Left kidney (tissue), 2 donors: ENCODE data around the gene BRD3. TPM values are rescaled to one million over a fixed set of nuclear protein-coding genes. Genes with fewer than 3 reads are reported as not detected.

Experiments
- DNase-seq: peaks from one replicate; pipeline ENCODE4 v3.0.0-alpha.2; 2013
- polyA plus RNA-seq: library from polyadenylated mRNA; unstranded; fragments of 120-200 nt; gene quantifications from one replicate; pipeline ENCODE4 v1.2.1, GENCODE V29; 2013; ENCODE audit not compliant: insufficient read length

Gene BRD3
- polyA plus RNA-seq, 1 donor = 43.6 TPM

GRCh38 chr9:134054891-134055811 lies 12.7 kb downstream of the BRD3 start:
- DNase-seq = no peak

DNA sequence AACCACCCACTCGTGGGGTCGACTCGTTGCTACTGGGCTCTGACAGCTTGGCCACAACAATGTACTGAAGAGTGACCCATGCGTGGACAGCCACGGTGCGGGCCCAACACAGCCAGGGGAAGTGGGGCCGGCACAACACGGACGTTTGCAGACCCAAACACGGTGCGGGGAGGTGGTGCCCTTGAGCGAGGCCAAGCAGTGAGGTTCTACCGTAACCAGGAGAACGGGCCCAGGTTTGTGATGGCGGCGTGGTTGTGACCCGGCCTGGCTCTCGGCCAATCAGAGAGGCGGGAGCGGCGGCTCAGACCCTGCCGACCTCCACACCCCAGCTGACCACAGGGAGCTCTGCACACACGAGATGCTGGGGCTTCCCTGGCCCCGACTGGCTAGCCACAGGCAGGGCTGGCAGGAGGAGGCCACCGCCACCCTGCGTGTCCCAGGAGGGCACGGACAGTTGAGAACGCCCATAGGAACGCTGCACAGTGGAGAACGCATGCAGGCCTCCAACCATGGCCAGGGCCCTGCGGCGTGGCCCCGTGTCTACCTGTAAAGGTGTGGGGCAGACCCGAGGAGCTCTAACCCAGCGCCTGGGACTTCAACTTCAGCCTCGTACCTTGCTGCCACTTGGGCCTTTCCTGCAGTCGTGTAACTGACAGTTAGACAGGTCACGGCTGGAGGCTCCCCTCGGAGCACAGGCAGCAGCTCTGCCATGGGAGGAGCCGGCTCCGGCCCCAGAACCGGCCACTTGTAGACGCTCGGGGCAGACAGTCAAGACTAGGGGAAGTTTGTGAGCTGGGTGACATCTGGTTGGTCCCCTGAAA lies 13.7 kb downstream of the BRD3 start:
- no peak for DNase-seq

GRCh38 chr9:134053401-134053871 lies 14.4 kb downstream of the BRD3 start:
- DNase-seq = no peak

DNA sequence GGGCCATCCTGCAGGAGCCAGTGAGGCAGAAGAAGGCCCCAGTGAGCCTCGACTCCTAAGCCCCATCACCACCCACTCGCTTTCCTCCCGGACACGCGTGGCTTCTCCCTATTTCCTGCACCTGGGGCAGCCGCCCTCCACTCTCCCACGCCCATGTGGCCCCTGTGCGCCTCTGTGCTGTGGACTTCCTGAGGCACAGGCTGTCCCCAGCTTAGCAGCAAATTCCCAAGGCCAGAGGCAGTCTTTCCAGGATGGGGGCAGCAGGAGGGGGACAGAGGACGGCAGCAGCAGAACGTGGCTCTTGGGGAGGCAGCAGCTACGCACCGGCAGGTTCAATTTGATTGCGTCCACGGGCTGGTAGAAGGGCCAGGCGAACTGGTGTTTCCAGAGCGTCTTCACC lies 14.9 kb downstream of the BRD3 start:
- no peak for DNase-seq

GRCh38 chr9:134052491-134052890 lies 15.3 kb downstream of the BRD3 start:
- no peak for DNase-seq

DNA sequence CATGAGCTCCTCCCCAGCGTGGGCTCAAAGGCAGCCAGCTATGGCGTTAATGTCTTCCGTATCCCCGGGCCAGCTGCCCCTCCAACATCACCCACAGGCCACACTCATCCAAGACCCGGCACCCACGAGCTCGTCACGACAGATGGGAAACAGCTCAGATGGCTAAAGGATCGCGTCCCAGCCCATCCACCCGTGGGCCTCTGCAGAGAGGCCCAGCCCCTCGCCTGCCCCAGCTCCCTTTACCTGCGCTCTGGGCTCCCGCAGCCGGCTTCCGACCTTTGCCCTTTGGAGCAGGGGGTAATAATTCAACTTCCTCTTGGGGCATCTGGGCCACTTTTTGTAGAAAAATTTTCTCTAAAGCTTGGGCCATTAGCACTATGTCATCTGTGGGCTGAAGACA lies 16.5 kb downstream of the BRD3 start:
- DNase-seq = no peak

- DNase-seq = no peak
These were observed 17.1 kb downstream of the BRD3 start for GRCh38 chr9:134050726-134051125.

GRCh38 chr9:134049772-134050588 lies 17.8 kb downstream of the BRD3 start:
- no peak for DNase-seq

GRCh38 chr9:134049236-134049635 lies 18.6 kb downstream of the BRD3 start:
- no peak for DNase-seq

- no peak for DNase-seq
These were observed 19.3 kb downstream of the BRD3 start for GRCh38 chr9:134048582-134048968.

DNA sequence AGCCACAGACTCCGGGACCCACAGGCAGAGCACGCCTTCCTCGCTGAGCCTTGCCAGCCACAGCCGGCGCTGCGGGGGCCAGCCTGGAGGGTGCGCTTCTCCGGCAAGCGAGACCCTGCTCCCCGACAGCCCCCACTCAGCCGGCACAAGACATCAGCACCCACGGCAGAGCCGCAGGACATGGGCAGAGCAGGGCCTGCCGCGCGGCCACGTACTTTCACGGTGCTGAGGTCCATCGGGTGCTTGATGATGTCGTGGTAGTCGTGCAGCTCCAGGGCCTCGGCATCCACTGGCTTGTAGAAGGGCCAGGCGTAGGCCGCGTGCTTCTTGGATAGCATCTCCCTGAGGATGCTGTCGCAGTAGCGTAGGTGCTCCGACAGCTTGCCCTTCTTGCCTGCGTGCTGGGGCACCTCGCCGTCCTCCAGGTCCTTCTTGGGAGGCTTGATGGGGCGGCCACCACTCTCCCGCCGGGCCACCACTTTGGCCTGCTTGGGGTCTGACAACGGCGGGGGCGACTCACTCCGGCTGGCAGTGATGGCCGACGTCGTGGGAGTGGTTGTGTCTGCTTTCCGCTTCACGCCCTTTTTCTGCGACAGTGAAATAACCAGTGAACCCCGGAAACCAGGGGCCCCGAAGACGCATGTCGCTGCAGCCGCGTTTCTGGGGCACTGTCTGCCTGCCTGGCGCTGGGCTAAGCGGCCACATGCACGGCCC lies 19.8 kb downstream of the BRD3 start:
- DNase-seq = no peak

DNA sequence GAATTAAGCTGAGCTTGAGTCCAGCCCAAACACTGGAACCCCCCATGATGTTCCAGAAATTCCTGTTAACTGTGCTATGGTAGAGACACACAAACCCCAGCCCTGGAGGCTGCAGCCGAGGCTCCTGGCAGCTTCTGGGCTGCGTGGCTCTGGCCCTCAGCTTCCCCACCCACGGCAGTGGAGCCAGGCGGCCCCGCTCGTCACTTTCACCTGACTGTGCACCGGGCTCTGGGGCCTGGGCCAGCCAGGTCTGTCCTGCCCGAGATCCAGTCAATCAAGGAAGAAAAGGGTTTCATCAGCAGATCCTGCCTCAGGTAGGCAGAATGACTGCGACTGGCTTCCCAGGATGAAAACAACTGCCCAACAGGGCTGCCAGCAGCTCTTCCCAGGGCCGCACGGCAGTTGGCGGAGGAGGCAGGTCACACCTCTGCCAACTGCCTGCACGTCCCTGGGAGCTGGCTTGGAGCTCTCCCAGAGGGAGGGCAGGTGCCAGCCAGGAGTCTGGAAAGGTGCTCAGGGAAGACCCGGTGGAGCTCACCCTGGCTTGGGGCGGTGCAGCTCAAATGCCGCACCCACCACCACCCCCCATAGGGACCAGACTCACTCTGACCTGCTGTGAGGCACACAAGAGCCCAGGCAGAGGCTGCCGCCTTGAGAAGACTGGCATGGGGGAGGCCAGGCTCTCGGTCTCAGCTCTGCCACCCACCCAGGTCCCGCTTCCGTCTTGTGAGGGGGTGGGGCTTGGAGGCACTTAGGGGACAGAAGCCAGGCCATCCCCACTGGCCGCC lies 20.7 kb downstream of the BRD3 start:
- DNase-seq = no peak

DNA sequence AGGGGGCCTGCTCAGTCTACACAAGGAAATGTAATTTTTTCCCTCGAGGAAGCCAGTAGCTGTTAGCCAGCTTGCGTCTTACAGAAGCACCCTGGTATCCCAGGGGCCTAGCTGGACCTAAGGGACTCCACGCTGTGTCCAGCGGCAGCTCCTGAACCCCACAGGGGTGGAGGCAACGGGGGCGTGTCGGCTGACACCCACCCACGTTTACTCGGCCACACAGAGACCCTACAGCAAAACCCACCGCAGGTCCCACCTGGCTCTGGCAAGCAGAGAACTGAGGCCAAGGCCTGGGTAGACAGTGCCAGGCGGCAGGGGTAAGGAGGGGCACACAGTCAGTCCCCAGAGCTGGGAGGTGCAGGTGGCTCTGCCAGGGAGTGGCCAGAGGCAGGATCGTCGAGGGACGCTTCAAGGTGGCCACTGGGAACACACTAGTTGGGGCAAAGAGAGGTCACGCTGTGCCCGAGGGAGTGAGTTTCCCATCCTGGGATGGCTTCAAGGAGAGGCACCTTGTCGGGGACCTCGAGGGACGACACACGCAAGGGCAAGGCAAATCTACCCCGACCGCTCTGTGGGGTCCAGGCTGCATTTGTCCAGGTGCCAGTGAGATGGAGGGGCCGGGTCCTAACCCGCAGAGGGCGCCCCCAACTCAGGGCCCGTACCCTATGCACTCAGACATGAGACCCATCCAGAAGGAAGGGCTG lies 21.8 kb downstream of the BRD3 start:
- DNase-seq = no peak

DNA sequence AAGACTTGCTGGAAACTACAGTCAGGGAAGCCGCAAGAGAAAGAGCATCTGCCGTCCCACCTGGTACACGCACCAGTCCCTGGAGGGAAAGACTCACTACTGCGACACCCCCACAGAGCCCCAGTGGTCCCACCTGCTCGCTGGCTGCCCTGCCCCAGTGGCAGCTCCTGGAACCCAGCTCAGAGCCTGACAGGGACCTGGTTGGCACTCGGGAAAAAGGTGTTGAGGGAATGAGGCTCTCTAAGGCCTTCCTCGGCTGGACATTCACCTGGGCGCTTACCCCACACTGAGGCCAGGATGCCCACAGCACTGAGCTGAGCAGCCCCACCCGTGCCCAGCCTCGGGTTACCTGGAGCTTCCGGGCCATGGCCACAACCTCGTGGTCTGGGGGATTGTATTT lies 22.9 kb downstream of the BRD3 start:
- DNase-seq = no peak

- DNase-seq = no peak
These were observed 24.3 kb downstream of the BRD3 start for GRCh38 chr9:134043531-134043988.

GRCh38 chr9:134041649-134041962 lies 26.2 kb downstream of the BRD3 start:
- no peak for DNase-seq

DNA sequence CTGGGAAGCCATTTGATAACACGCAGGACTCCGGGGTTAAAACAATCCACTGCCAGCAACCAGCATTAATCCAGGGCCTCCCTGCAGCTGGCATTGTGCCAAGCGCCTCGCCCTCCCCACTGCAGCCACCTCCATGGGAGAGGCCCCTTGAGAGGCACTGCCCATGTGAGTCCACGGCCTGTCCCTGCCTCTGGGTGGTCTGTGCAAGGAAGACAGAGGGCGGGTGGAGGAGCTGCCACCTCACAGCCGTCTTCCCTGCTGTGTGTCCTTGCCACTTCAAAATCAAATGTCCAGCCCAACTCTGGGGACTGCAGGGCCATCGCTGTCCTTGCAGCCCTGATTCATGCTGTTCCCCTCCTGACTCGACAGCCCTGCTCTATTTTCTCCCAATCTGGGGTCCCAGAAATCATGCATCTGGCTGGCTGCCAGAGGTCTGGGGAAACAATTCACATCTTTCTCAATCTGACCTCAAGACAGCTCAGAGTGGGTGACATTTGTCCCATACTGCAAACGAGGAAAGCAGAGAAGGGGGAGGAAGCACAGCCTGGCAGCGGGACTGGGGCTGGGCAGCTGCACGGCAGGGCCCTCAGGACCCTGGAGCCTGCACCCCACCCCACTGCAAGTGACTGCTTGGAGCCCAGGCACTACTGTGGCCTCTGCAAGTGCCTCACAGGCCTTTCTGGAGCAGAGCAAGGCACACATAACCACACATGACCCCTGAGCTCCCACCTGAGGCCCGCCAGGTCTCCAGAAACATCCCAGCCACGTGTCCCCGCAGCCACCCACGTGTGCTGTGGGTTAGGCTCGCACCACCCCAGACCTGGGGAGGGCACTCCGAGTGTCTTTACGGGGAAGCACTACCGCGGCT lies 26.8 kb downstream of the BRD3 start:
- DNase-seq = no peak

DNA sequence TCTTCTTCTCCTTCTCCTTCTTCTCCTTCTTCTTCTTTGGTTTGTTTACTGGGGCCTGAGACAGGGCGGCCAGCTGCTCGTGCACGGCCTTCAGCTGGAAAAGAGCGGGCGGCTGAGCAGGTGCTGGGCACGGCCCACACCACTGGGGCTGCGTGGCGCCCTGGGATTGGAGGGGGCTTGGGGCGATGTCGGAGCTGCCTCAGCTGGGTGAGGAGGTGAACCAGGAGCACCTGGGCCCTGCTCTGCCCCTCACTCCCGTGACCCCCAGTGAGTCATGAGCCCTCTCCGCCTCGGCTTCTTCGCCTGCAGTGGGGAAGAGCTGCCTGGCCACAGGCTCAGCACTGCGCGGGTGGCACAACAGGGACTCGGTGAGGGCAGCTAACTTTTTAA lies 27.7 kb downstream of the BRD3 start:
- no peak for DNase-seq
